ENCODE data around the gene DONSON.

DONSON gene

GRCh38 chr21:33567914-33568313 is 20.6 kb downstream of the DONSON start:
- no peak overlapping the region for H3K4me3 ChIP-seq (ENCODE audit: low read depth, low read length)
- no peak for DNase-seq (ENCODE audit: low read depth)

DNA sequence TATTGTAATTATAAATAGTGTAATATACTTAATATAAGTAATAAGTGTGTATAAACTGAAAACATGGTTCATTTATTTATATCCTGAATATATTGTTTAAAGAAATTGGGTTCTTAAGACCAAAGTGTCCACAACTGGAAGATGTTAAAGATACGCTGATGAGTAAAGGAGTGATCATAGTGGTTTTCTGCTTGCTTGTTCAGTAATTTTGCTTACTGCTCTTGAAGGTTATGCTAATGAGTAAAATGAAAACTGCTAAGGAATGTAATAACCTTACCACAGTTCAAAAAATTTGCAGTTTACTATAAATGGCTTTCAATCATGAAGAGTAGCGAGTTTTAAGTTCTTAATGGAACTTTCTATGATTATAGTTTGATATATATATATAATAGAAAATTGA is 22.0 kb downstream of the DONSON start:
- no peak overlapping the region for H3K4me3 ChIP-seq (ENCODE audit: low read depth, low read length)
- no peak for DNase-seq (ENCODE audit: low read depth)

DNA sequence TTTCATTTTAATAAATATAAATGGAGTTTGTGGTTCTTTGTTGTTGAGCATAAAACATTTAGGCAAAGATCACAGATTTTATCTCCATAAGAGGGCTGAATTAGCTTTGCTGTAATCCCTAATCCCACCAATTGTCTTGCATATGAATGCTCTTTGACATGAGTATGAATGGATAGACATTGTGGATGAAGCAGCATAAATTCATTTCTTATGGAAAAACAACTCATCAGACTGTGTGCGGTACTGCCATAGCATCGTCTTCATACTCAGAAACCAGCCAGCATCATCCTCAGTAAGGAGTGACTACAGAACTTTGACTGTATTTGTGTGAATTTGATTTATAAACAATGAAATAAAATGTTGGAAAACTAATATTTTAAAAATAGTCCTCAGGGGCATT is 26.1 kb downstream of the DONSON start:
- H3K4me3 ChIP-seq (ENCODE audit: low read depth, low read length): no peak overlapping the region

DNA sequence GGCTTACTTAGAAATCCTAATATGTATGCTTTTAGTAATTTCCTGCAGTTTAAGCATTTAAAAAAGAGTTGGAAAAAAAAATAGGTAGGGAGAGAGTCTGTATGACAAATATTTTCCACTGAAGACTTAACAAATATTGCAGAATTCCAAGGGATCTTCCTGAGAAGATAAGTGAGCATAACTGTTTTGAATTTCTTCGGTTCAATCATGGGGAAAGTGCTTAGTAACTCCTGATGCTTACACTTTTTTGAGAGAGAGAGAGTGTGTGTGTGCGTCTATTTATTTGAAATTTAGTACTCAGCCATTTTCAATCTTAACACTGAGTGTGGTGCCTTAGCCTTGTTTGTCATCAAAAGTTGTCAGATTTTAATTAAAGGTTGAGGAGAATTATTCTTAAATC is 27.1 kb downstream of the DONSON start:
- H3K4me3 ChIP-seq (ENCODE audit: low read depth, low read length): no peak overlapping the region
- DNase-seq (ENCODE audit: low read depth): no peak

More for the DNA sequence above, 26.1 kb downstream of the DONSON start:
- no peak for DNase-seq (ENCODE audit: low read depth)

DNA sequence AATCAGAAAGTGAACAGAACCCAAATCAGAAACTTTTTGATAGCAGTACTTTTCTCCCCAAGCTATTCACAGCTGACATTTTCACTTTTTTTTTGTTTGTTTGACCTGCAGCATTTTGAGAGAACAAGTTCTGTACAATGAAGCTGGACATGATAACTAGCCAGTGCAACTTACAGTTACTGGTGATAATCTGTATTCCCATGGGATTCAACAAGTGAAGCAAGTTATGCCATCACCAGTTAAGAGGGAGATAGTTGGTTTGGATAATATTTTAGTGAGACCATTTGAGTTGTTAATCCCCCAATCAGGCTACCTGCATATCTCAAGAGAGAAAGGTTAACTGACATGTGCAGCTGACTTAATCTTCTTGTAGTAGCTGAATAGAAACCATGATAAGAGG is 27.5 kb downstream of the DONSON start:
- no peak overlapping the region for H3K4me3 ChIP-seq (ENCODE audit: low read depth, low read length)
- no peak for DNase-seq (ENCODE audit: low read depth)

DNA sequence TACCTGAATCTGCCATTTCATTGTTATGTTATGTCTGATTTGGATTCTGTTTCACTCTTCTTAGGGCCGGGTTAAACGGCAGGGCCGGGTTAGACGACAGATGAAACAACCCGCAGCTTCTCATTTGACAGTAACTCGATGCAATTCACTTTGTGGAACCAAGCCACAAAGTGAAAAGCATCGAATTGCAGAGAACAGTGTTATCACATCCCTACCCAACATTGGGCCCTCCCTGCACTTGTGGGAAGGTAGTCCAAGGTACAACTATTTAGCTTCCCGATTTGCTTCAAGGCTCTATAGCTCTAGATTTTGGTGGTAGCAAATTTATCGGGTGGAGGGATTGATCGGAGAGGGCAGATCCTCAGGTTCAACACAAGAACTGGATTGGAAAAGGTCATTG is 28.7 kb downstream of the DONSON start:
- H3K4me3 ChIP-seq (ENCODE audit: low read depth, low read length): no peak overlapping the region

GRCh38 chr21:33558777-33559421 is 29.6 kb downstream of the DONSON start:
- no peak overlapping the region for H3K4me3 ChIP-seq (ENCODE audit: low read depth, low read length)
- no peak for DNase-seq (ENCODE audit: low read depth)

More for the DNA sequence above, 28.7 kb downstream of the DONSON start:
- no peak for DNase-seq (ENCODE audit: low read depth)

DNA sequence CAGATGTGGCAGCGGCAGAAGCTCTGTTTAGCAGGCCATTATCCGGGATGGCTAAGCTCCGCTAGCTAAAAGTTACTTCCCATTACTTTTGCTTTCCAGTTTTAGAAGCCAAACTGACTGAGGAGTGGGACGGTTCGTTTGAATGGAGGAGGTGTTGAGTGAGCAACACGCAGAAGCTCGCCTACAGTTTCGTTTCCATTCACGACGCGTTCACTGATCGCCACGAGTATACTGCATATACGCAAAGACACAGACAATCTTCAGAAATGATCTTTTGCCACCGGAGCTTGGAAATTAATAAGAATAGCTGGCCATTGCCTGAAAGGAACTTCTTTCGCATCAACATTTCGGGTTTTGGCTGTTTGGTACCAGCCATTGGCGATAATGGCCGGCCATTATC is 31.0 kb downstream of the DONSON start:
- DNase-seq (ENCODE audit: low read depth): no peak

DNA sequence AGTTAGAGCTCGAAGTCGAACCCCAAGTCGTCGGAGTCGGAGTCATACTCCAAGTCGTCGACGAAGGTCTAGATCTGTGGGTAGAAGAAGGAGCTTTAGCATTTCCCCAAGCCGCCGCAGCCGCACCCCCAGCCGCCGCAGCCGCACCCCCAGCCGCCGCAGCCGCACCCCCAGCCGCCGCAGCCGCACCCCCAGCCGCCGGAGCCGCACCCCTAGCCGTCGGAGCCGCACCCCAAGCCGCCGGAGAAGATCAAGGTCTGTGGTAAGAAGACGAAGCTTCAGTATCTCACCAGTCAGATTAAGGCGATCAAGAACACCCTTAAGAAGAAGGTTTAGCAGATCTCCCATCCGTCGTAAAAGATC is 33.5 kb downstream of the DONSON start:
- DNase-seq (ENCODE audit: low read depth): no peak
- H3K4me3 ChIP-seq (ENCODE audit: low read depth, low read length): no peak overlapping the region

More for the DNA sequence above, 31.0 kb downstream of the DONSON start:
- no peak overlapping the region for H3K4me3 ChIP-seq (ENCODE audit: low read depth, low read length)

- H3K4me3 ChIP-seq (ENCODE audit: low read depth, low read length): no peak overlapping the region
- DNase-seq (ENCODE audit: low read depth): no peak
Observed at GRCh38 chr21:33554236-33554981, 34.1 kb downstream of the DONSON start.

DNA sequence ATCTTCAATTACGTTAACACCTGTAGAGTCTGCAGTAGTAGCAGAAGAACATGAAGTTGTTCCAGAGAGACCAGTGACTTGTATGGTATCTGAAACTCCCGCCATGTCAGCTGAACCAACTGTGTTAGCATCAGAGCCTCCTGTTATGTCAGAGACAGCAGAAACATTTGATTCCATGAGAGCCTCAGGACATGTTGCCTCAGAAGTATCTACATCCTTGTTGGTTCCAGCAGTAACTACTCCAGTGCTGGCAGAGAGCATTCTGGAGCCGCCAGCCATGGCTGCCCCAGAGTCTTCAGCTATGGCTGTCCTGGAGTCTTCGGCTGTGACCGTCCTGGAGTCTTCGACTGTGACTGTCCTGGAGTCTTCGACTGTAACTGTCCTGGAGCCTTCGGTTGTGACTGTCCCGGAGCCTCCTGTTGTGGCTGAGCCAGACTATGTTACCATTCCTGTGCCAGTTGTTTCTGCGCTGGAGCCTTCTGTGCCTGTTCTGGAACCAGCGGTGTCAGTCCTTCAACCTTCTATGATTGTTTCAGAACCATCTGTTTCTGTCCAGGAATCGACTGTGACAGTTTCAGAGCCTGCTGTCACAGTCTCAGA is 35.4 kb downstream of the DONSON start:
- DNase-seq (ENCODE audit: low read depth): no peak
- no peak overlapping the region for H3K4me3 ChIP-seq (ENCODE audit: low read depth, low read length)

GRCh38 chr21:33552093-33552998 is 36.1 kb downstream of the DONSON start:
- DNase-seq (ENCODE audit: low read depth): no peak
- no peak overlapping the region for H3K4me3 ChIP-seq (ENCODE audit: low read depth, low read length)

DNA sequence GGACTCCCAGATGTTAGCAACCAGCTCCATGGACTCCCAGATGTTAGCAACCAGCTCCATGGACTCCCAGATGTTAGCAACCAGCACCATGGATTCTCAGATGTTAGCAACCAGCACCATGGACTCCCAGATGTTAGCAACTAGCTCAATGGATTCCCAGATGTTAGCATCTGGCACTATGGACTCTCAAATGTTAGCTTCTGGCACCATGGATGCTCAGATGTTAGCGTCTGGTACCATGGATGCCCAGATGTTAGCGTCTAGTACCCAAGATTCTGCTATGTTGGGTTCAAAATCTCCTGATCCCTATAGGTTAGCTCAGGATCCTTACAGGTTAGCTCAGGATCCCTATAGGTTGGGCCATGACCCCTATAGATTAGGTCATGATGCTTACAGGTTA is 36.8 kb downstream of the DONSON start:
- no peak for DNase-seq (ENCODE audit: low read depth)
- H3K4me3 ChIP-seq (ENCODE audit: low read depth, low read length): no peak overlapping the region

DNA sequence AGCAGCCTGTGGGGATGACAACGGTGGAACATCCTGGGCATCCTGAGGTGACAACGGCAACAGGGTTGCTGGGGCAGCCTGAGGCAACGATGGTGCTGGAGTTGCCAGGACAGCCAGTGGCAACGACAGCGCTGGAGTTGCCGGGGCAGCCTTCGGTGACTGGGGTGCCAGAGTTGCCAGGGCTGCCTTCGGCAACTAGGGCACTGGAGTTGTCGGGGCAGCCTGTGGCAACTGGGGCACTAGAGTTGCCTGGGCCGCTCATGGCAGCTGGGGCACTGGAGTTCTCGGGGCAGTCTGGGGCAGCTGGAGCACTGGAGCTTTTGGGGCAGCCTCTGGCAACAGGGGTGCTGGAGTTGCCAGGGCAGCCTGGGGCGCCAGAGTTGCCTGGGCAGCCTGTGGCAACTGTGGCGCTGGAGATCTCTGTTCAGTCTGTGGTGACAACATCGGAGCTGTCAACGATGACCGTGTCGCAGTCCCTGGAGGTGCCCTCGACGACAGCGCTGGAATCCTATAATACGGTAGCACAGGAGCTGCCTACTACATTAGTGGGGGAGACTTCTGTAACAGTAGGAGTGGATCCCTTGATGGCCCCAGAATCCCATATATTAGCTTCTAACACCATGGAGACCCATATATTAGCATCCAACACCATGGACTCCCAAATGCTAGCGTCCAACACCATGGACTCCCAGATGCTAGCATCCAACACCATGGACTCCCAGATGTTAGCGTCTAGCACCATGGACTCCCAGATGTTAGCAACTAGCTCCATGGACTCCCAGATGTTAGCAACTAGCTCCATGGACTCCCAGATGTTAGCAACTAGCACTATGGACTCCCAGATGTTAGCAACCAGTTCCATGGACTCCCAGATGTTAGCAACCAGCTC is 37.5 kb downstream of the DONSON start:
- no peak overlapping the region for H3K4me3 ChIP-seq (ENCODE audit: low read depth, low read length)
- no peak for DNase-seq (ENCODE audit: low read depth)

DNA sequence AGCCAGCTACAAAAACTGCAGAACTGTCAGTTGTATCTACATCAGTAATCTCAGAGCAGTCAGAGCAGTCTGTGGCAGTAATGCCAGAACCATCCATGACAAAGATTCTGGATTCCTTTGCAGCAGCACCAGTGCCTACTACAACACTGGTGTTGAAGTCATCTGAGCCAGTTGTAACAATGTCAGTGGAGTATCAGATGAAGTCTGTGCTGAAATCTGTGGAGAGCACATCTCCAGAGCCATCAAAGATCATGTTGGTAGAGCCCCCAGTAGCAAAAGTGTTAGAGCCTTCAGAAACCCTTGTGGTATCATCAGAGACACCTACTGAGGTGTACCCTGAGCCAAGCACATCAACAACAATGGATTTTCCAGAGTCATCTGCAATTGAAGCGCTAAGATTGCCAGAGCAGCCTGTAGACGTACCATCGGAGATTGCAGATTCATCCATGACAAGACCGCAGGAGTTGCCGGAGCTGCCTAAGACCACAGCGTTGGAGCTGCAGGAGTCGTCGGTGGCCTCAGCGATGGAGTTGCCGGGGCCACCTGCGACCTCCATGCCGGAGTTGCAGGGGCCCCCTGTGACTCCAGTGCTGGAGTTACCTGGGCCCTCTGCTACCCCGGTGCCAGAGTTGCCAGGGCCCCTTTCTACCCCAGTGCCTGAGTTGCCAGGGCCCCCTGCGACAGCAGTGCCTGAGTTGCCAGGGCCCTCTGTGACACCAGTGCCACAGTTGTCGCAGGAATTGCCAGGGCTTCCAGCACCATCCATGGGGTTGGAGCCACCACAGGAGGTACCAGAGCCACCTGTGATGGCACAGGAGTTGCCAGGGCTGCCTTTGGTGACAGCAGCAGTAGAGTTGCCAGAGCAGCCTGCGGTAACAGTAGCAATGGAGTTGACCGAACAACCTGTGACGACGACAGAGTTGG is 38.4 kb downstream of the DONSON start:
- no peak overlapping the region for H3K4me3 ChIP-seq (ENCODE audit: low read depth, low read length)
- no peak for DNase-seq (ENCODE audit: low read depth)

GRCh38 chr21:33546086-33546485 is 42.4 kb downstream of the DONSON start:
- no peak for DNase-seq (ENCODE audit: low read depth)
- H3K4me3 ChIP-seq (ENCODE audit: low read depth, low read length): no peak overlapping the region

- no peak for DNase-seq (ENCODE audit: low read depth)
- H3K4me3 ChIP-seq (ENCODE audit: low read depth, low read length): peak overlapping the region; percentile 91
Observed at GRCh38 chr21:33544451-33545195, 43.9 kb downstream of the DONSON start.

All from skeletal muscle cell (primary cell).